Panc1 (cell line): ENCODE results near the gene CMTM8. TPM values are rescaled to one million over a fixed set of nuclear protein-coding genes. Genes with fewer than 3 reads are reported as not detected.

Source experiments
- ATAC-seq: fragments of 200-7000 bp; cut with Tn5 transposase; 2 replicates; pipeline ENCODE4 v1.9.1; 2020; ENCODE audit warnings: mild to moderate bottlenecking, moderate library complexity
- BruUV-seq: library from RNA; stranded (reverse); fragments of 400-500 nt; replicated peaks from 2 replicates; lab custom pipeline; 2021; lab: Mats Ljungman, UMichigan
- CTCF ChIA-PET: fragments of 300-600 bp; sonication (Branson Sonifier 250); formaldehyde crosslinking; loops from one replicate; lab custom pipeline; 2022; ENCODE audit warnings: antibody characterized with exemption; lab: Charles Lee
- POLR2A ChIA-PET: fragments of 300-600 bp; sonication (Branson Sonifier 250); formaldehyde crosslinking; loops from one replicate; lab custom pipeline; 2022; ENCODE audit warnings: antibody characterized with exemption; lab: Charles Lee
- DNase-seq: peaks from one replicate; pipeline ENCODE4 v3.0.0-alpha.2; 2010; ENCODE audit warnings: low read depth, low spot score
- H3K27ac ChIP-seq: 2 replicates; pipeline ENCODE4 v1.5.1; 2011; ENCODE audit warnings: mild to moderate bottlenecking, low read length, inconsistent platforms
- H3K27me3 ChIP-seq: fragments of 200-500 bp; sonication (Bioruptor generic); 2 replicates; pipeline ENCODE4 v1.6.0; 2014; ENCODE audit warnings: low read length, inconsistent platforms; ENCODE audit not compliant: control insufficient read depth, insufficient read depth
- H3K36me3 ChIP-seq: fragments of 200-500 bp; sonication (Bioruptor generic); 2 replicates; pipeline ENCODE4 v1.5.1; 2014; ENCODE audit warnings: inconsistent platforms, mild to moderate bottlenecking, low read length, moderate library complexity; ENCODE audit not compliant: control insufficient read depth, insufficient read depth
- H3K4me1 ChIP-seq: 2 replicates; pipeline ENCODE4 v1.5.1; 2011; ENCODE audit warnings: inconsistent platforms, mild to moderate bottlenecking, low read length, moderate library complexity; ENCODE audit not compliant: control insufficient read depth, insufficient read depth
- H3K4me3 ChIP-seq, 2 experiments: 2 replicates each; pipeline ENCODE4 v1.5.1; 2011 to 2012; ENCODE audit warnings: low read depth in 2 of 2, low read length in 2 of 2, mild to moderate bottlenecking in 2 of 2, inconsistent platforms in 1 of 2, moderate library complexity in 1 of 2
- H3K9me3 ChIP-seq: fragments of 200-500 bp; sonication (Bioruptor generic); 2 replicates; pipeline ENCODE4 v1.5.1; 2014; ENCODE audit warnings: low read depth, mild to moderate bottlenecking, inconsistent platforms, low read length, moderate library complexity; ENCODE audit not compliant: control insufficient read depth, insufficient read depth
- POLR2AphosphoS5 ChIP-seq: IDR thresholded peaks from 2 replicates; pipeline ENCODE4 v1.6.1; 2012; ENCODE audit warnings: mild to moderate bottlenecking, low read depth, low read length, moderate library complexity
- SIN3A ChIP-seq: IDR thresholded peaks from 2 replicates; pipeline ENCODE4 v1.6.1; 2012; ENCODE audit warnings: low read depth, mild to moderate bottlenecking, low read length, moderate library complexity, borderline replicate concordance; ENCODE audit not compliant: insufficient read depth
- TCF7L2 ChIP-seq: IDR thresholded peaks from 2 replicates; pipeline ENCODE4 v1.6.1; 2011; ENCODE audit warnings: mild to moderate bottlenecking, low read depth, low read length, inconsistent platforms
- in situ Hi-C: cut with HindIII; loops from 2 replicates; pipeline ENCODE4 v1.10.0; 2016; ENCODE audit warnings: low sequenced_read_pairs, low pct_unique_long_range_greater_than_20kb
- intact Hi-C: fragments of 100-400 bp; cut with micrococcal nuclease; formaldehyde crosslinking; loops from one replicate; pipeline ENCODE4 v1.10.0; 2022; ENCODE audit not compliant: unreplicated experiment
- total RNA-seq: library from RNA; stranded (reverse); gene quantifications from one replicate; pipeline ENCODE4 v1.2.1, GENCODE V29; 2021; ENCODE audit not compliant: unreplicated experiment
- TF ChIP-seq, protein P1 (sequence below), 2 experiments: IDR thresholded peaks; 2 replicates each; pipeline ENCODE4 v1.6.1; 2011 to 2012; ENCODE audit warnings: low read depth in 2 of 2, control low read depth in 1 of 2, low read length in 1 of 2, mild to moderate bottlenecking in 1 of 2, moderate library complexity in 1 of 2; ENCODE audit not compliant: insufficient read depth in 1 of 2
- TF ChIP-seq, protein P2 (sequence below): fragments of 450-650 bp; IDR thresholded peaks from 2 replicates; pipeline ENCODE4 v1.5.1; 2017; ENCODE audit warnings: mild to moderate bottlenecking

CMTM8 gene
- total RNA-seq, 1 experiment from 2014 or later, result 9.8 TPM

DNA sequence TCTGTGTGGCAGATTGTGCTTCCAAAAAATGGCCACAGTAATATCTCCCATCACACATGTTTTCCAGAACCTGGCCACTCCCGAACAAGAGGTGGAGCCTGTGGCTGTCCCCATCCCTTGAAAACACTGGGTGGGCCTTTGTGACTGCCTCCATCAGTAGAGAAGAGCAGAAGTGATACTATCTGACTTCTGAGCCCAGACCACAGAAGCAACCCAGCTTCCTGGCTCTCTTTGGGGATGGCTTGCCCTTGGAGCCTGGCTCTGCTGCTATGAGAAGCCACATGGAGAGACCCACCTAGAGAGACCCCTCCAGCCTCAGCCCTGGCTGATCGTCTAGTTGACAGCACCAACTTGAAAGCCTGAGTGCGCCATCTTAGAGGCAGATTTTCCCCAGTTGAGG lies 39.8 kb upstream of the CMTM8 start:
- ChIA-PET POLR2A (no interaction called here), CTCF (no interaction called here)
- no peak overlapping the region for H3K4me3 ChIP-seq
- H3K4me1 ChIP-seq, result no peaks in the 10 kb centered on the region
- no peaks in the 10 kb centered on the region for H3K9me3 ChIP-seq
- DNase-seq (no peak), ATAC-seq (no peak)
- in situ Hi-C loops, result no loop called here
- intact Hi-C loops, result no loop called here
- TF ChIP-seq, protein P1, sequence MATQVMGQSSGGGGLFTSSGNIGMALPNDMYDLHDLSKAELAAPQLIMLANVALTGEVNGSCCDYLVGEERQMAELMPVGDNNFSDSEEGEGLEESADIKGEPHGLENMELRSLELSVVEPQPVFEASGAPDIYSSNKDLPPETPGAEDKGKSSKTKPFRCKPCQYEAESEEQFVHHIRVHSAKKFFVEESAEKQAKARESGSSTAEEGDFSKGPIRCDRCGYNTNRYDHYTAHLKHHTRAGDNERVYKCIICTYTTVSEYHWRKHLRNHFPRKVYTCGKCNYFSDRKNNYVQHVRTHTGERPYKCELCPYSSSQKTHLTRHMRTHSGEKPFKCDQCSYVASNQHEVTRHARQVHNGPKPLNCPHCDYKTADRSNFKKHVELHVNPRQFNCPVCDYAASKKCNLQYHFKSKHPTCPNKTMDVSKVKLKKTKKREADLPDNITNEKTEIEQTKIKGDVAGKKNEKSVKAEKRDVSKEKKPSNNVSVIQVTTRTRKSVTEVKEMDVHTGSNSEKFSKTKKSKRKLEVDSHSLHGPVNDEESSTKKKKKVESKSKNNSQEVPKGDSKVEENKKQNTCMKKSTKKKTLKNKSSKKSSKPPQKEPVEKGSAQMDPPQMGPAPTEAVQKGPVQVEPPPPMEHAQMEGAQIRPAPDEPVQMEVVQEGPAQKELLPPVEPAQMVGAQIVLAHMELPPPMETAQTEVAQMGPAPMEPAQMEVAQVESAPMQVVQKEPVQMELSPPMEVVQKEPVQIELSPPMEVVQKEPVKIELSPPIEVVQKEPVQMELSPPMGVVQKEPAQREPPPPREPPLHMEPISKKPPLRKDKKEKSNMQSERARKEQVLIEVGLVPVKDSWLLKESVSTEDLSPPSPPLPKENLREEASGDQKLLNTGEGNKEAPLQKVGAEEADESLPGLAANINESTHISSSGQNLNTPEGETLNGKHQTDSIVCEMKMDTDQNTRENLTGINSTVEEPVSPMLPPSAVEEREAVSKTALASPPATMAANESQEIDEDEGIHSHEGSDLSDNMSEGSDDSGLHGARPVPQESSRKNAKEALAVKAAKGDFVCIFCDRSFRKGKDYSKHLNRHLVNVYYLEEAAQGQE (IDR thresholded peaks at IDR 0.05; ENCODE audit: insufficient read depth in 1 of 2, low read depth in 2 of 2, low read length in 1 of 2), result no peak
- TF ChIP-seq, protein P2, sequence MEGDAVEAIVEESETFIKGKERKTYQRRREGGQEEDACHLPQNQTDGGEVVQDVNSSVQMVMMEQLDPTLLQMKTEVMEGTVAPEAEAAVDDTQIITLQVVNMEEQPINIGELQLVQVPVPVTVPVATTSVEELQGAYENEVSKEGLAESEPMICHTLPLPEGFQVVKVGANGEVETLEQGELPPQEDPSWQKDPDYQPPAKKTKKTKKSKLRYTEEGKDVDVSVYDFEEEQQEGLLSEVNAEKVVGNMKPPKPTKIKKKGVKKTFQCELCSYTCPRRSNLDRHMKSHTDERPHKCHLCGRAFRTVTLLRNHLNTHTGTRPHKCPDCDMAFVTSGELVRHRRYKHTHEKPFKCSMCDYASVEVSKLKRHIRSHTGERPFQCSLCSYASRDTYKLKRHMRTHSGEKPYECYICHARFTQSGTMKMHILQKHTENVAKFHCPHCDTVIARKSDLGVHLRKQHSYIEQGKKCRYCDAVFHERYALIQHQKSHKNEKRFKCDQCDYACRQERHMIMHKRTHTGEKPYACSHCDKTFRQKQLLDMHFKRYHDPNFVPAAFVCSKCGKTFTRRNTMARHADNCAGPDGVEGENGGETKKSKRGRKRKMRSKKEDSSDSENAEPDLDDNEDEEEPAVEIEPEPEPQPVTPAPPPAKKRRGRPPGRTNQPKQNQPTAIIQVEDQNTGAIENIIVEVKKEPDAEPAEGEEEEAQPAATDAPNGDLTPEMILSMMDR, result no peak
- TF ChIP-seq SIN3A, result no peak
- TF ChIP-seq POLR2AphosphoS5, result no peak
- TF ChIP-seq TCF7L2, result no peak
- no peak overlapping the region for H3K27ac ChIP-seq
- no TSS peak for BruUV-seq
- H3K27me3 ChIP-seq, result no peaks in the 10 kb centered on the region; the same call in 1 of the 2 replicates
- H3K36me3 ChIP-seq, result no peaks in the 10 kb centered on the region

GRCh38 chr3:32200490-32200889 lies 38.0 kb upstream of the CMTM8 start:
- in situ Hi-C loops, result no loop called here
- TF ChIP-seq, protein P2, result no peak
- TF ChIP-seq, protein P1 (IDR thresholded peaks at IDR 0.05; ENCODE audit: insufficient read depth in 1 of 2, low read depth in 2 of 2, low read length in 1 of 2), result no peak
- TF ChIP-seq TCF7L2, result no peak
- no peak for TF ChIP-seq POLR2AphosphoS5
- H3K36me3 ChIP-seq, result no peaks in the 10 kb centered on the region
- H3K27me3 ChIP-seq, result no peaks in the 10 kb centered on the region; the same call in 1 of the 2 replicates
- intact Hi-C loops, result no loop called here
- no peaks in the 10 kb centered on the region for H3K4me1 ChIP-seq
- BruUV-seq, result no TSS peak
- no peak overlapping the region for H3K27ac ChIP-seq
- ATAC-seq (no peak), DNase-seq (no peak)
- ChIA-PET CTCF (no interaction called here), POLR2A (no interaction called here)
- H3K4me3 ChIP-seq, result no peak overlapping the region
- no peaks in the 10 kb centered on the region for H3K9me3 ChIP-seq
